Duodenal mucosa (tissue), 2 donors: ENCODE data around the gene USP9X.

Source experiments
- H3K27ac ChIP-seq: one replicate; pipeline ENCODE4 v1.7.0; 2013; ENCODE audit warnings: low read depth, low read length
- H3K27me3 ChIP-seq, 2 donors: one replicate each; pipeline ENCODE4 v1.7.0; 2013; ENCODE audit warnings: low read length in 2 of 2, control low read depth in 1 of 2; ENCODE audit not compliant: insufficient read depth in 2 of 2, control insufficient read depth in 1 of 2
- H3K36me3 ChIP-seq, 2 donors: one replicate each; pipeline ENCODE4 v1.7.0; 2013; ENCODE audit warnings: low read length in 2 of 2, control low read depth in 1 of 2; ENCODE audit not compliant: insufficient read depth in 2 of 2, control insufficient read depth in 1 of 2
- H3K4me1 ChIP-seq, 2 donors: one replicate each; pipeline ENCODE4 v1.7.0; 2013; ENCODE audit warnings: low read length in 2 of 2, control low read depth in 1 of 2; ENCODE audit not compliant: insufficient read depth in 2 of 2, control insufficient read depth in 1 of 2
- H3K4me3 ChIP-seq, 2 donors: one replicate each; pipeline ENCODE4 v1.7.0; 2013; ENCODE audit warnings: low read length in 2 of 2, low read depth in 1 of 2
- H3K9ac ChIP-seq, 2 donors: one replicate each; pipeline ENCODE4 v1.7.0; 2013; ENCODE audit warnings: low read length in 2 of 2, low read depth in 1 of 2
- H3K9me3 ChIP-seq, 2 donors: one replicate each; pipeline ENCODE4 v1.7.0; 2013; ENCODE audit warnings: low read length in 2 of 2, control low read depth in 1 of 2; ENCODE audit not compliant: control insufficient read depth in 1 of 2

USP9X gene

GRCh38 chrX:41084044-41084892, 977 bp upstream of the USP9X start:
- H3K4me1 ChIP-seq = peaks cover 0 to 3% of the 10 kb centered on the region in 2 donors
- H3K36me3 ChIP-seq = no peaks in the 10 kb centered on the region
- H3K4me3 ChIP-seq = peak overlapping the region; percentile 75 to 82
- peak overlapping the region; percentile 99 for H3K27ac ChIP-seq
- no peaks in the 10 kb centered on the region for H3K27me3 ChIP-seq
- no peaks in the 10 kb centered on the region for H3K9me3 ChIP-seq
- peak overlapping the region; percentile 80 to 90 for H3K9ac ChIP-seq

DNA sequence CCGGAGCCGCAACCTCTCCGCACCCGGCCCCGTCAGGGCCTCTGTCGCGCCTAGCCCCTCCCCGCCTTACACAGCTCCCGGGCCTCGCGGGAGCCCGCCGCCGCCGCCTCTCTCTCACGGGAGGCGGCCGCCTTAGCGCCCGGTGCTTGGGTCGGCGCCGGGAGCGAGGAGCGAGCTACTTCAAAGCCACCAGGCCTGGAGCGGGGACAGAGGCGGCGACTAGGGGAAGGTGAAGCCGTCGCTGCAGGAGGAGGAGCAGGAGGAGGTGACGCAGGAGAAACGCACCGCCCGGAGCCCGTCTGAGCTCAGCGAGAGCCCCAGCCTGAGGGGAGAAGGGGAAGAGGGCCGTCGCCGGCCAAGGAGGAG, 250 bp downstream of the USP9X start:
- Histone ChIP-seq H3K27me3 (no peaks in the 10 kb centered on the region), H3K9ac (peak overlapping the region; percentile 82 to 90), H3K9me3 (no peaks in the 10 kb centered on the region), H3K36me3 (no peaks in the 10 kb centered on the region), H3K27ac (peak overlapping the region; percentile 92), H3K4me1 (peaks cover 3% of the 10 kb centered on the region in 2 donors), H3K4me3 (peak overlapping the region; percentile 81 to 90)

GRCh38 chrX:41085878-41086626, 807 bp downstream of the USP9X start:
- Histone ChIP-seq H3K4me1 (peaks cover 3 to 7% of the 10 kb centered on the region in 2 donors), H3K27ac (peak overlapping the region; percentile 92), H3K36me3 (no peaks in the 10 kb centered on the region), H3K27me3 (no peaks in the 10 kb centered on the region), H3K9ac (peak overlapping the region; percentile 82 to 90), H3K4me3 (peak overlapping the region; percentile 81 to 90), H3K9me3 (no peaks in the 10 kb centered on the region)

- H3K9ac ChIP-seq = peak overlapping the region; percentile 82 to 90
- H3K9me3 ChIP-seq = no peaks in the 10 kb centered on the region
- peak overlapping the region; percentile 81 to 90 for H3K4me3 ChIP-seq
- peak overlapping the region; percentile 92 for H3K27ac ChIP-seq
- H3K36me3 ChIP-seq = no peaks in the 10 kb centered on the region
- H3K27me3 ChIP-seq = no peaks in the 10 kb centered on the region
- peaks cover 3 to 12% of the 10 kb centered on the region in 2 donors for H3K4me1 ChIP-seq
Observed at GRCh38 chrX:41086627-41086932, 1.3 kb downstream of the USP9X start.

DNA sequence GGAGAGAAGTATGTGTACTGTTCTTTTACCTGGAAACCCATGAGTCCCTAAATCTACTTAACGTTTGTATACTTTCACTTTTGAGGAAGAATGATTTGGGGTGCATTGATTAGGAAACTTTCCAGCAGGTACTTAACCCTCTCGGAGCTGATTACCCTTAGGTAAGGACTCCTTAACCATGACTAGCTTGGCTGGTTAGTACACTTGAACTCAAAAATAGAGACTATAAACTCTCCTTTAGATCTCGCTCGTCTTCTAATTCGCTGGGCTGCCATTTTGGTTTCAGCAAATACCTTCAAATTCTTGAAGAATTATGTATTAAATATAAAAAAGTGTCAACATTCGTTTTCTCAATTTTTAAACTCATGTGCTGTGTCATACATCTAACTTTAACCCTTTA, 2.0 kb downstream of the USP9X start:
- H3K27me3 ChIP-seq = no peaks in the 10 kb centered on the region
- H3K9me3 ChIP-seq = no peaks in the 10 kb centered on the region
- H3K36me3 ChIP-seq = no peaks in the 10 kb centered on the region
- peaks cover 6 to 19% of the 10 kb centered on the region in 2 donors for H3K4me1 ChIP-seq
- H3K4me3 ChIP-seq = peak overlapping the region; percentile 81 to 90
- H3K9ac ChIP-seq = peak overlapping the region; percentile 82 to 90
- H3K27ac ChIP-seq = peak overlapping the region; percentile 92

DNA sequence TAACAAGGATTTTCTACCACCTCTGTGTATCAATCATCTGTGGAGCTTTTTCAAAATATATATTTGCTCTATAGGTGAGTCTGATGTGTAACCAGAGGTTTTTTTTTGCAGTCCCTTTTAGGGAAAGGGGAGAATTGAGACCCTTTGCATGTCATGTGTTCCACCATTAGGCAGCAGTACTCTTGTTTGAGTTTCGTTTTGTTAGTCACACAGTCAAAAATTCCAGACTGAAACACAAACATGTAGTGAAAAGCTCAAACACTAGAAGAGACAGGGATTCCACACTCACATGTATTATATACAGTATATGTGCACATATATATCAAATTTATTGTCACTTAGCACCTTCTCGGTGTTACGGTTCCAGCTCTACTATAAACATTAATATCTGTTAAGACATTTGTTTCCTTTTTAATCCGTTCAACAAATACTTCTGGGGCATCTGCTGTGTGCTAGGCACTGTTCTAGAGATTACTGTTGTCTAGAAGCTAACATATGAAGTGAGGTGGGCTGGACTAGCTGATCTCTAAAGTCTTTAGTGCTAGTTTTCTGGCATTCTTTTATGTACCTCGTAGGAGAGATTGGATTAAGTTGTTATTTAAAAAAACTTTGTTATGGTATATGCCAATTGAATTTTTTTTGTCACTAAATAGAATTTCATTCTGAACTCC, 5.5 kb downstream of the USP9X start:
- Histone ChIP-seq H3K27ac (no peak overlapping the region), H3K9ac (no peak overlapping the region), H3K9me3 (no peaks in the 10 kb centered on the region), H3K4me3 (peak overlapping the region; percentile 8 to 35), H3K4me1 (peaks cover 20 to 31% of the 10 kb centered on the region in 2 donors), H3K27me3 (no peaks in the 10 kb centered on the region), H3K36me3 (no peaks in the 10 kb centered on the region)

DNA sequence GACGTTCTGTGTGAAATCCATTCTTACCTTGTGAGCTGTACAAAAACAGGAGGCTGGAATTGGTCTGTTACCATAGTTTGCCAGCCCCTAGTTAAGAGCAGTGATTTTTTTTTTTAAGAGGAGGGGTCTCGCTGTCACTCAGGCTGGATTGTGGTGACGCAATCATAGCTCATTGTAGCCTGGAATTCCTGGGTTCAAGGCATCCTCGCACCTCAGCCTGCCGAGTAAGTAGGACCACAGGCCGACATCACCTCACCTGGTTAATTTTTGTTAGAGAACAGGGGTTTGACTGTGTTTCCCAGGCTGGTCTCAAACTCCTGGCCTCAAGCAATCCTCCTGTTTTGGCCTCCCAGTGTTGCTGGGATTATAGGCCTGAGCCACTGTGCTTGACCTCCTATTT, 7.5 kb downstream of the USP9X start:
- Histone ChIP-seq H3K9ac (no peak overlapping the region), H3K9me3 (no peaks in the 10 kb centered on the region), H3K4me3 (no peak overlapping the region), H3K27ac (no peak overlapping the region), H3K27me3 (no peaks in the 10 kb centered on the region), H3K4me1 (peaks cover 29 to 36% of the 10 kb centered on the region in 2 donors), H3K36me3 (no peaks in the 10 kb centered on the region)

- Histone ChIP-seq H3K4me3 (no peak overlapping the region), H3K36me3 (no peaks in the 10 kb centered on the region), H3K4me1 (peaks cover 26 to 32% of the 10 kb centered on the region in 2 donors), H3K9ac (no peak overlapping the region), H3K27ac (no peak overlapping the region), H3K9me3 (no peaks in the 10 kb centered on the region), H3K27me3 (no peaks in the 10 kb centered on the region)
Observed at GRCh38 chrX:41095174-41095573, 9.9 kb downstream of the USP9X start.

GRCh38 chrX:41095908-41096307, 10.7 kb downstream of the USP9X start:
- Histone ChIP-seq H3K36me3 (no peaks in the 10 kb centered on the region), H3K9ac (no peak overlapping the region), H3K9me3 (no peaks in the 10 kb centered on the region), H3K27ac (no peak overlapping the region), H3K4me1 (peaks cover 26 to 30% of the 10 kb centered on the region in 2 donors), H3K27me3 (no peaks in the 10 kb centered on the region), H3K4me3 (no peak overlapping the region)
